ENCODE measurements around the gene TNRC6C.

DNA sequence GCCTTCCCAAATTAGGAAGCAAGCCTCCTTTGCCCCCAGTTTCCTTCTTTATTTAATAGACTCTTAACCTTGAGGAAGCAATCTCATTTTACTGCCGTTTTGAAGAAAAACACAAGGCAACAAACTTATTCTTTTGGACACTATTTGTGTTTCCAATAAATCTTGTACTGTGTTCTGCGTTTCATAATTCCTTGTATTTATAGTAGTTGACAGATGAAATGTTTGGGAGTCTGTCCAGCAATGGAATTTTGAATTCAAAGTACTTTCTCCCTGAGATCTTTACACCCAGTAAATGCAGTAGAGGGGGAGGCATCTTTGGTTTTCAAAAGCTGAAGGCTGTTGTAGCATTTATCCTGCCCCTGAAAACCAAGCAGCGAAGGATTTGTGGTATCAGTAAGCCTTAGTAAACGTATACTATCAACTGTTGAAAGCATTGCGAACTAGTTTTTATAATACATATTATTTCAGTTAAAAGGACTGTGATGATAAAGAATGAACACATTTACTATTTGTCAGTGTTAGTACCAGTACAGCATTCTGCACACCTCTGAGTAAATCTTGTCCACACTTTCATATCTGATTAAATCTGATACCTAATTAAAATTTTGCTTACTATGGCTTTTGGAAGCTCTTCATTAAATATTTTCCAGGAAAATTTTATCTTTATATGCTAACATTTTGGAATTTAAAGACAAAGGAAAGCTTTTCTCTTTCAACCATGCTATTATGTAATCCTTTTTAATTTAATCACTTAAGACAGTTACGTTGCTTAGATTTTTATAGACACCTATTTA, 83.1 kb downstream of the TNRC6C start:
- TF ChIP-seq POLR2A (IDR thresholded peaks at IDR 0.05) = no peak
- TF ChIP-seq, protein P1, sequence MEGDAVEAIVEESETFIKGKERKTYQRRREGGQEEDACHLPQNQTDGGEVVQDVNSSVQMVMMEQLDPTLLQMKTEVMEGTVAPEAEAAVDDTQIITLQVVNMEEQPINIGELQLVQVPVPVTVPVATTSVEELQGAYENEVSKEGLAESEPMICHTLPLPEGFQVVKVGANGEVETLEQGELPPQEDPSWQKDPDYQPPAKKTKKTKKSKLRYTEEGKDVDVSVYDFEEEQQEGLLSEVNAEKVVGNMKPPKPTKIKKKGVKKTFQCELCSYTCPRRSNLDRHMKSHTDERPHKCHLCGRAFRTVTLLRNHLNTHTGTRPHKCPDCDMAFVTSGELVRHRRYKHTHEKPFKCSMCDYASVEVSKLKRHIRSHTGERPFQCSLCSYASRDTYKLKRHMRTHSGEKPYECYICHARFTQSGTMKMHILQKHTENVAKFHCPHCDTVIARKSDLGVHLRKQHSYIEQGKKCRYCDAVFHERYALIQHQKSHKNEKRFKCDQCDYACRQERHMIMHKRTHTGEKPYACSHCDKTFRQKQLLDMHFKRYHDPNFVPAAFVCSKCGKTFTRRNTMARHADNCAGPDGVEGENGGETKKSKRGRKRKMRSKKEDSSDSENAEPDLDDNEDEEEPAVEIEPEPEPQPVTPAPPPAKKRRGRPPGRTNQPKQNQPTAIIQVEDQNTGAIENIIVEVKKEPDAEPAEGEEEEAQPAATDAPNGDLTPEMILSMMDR (IDR thresholded peaks at IDR 0.05) = no peak

All from lower leg skin (tissue), 3 donors.